ENCODE results near the gene EPB41L1. TPM values are rescaled to one million over a fixed set of nuclear protein-coding genes. Genes with fewer than 3 reads are reported as not detected.

EPB41L1 gene
- total RNA-seq, 1 donor from 2014 or later = 7.3 TPM

GRCh38 chr20:36255445-36255844 lies 100.9 kb downstream of the EPB41L1 start:
- DNase-seq (ENCODE audit: low read depth in 2 of 2) = no peak

- no peak for DNase-seq (ENCODE audit: low read depth in 2 of 2)
These were observed 104.9 kb downstream of the EPB41L1 start for GRCh38 chr20:36259177-36260061.

GRCh38 chr20:36260316-36260715 lies 105.8 kb downstream of the EPB41L1 start:
- DNase-seq (ENCODE audit: low read depth in 2 of 2) = no peak

GRCh38 chr20:36261389-36262105 lies 107.0 kb downstream of the EPB41L1 start:
- no peak for DNase-seq (ENCODE audit: low read depth in 2 of 2)

- DNase-seq (ENCODE audit: low read depth in 2 of 2) = no peak
These were observed 107.9 kb downstream of the EPB41L1 start for GRCh38 chr20:36262440-36262839.

GRCh38 chr20:36264426-36265246 lies 110.1 kb downstream of the EPB41L1 start:
- DNase-seq (ENCODE audit: low read depth in 2 of 2) = no peak

- DNase-seq (ENCODE audit: low read depth in 2 of 2) = no peak
These were observed 111.6 kb downstream of the EPB41L1 start for GRCh38 chr20:36266189-36266588.

- no peak for DNase-seq (ENCODE audit: low read depth in 2 of 2)
These were observed 113.3 kb downstream of the EPB41L1 start for GRCh38 chr20:36267605-36268381.

- no peak for DNase-seq (ENCODE audit: low read depth in 2 of 2)
These were observed 114.2 kb downstream of the EPB41L1 start for GRCh38 chr20:36268440-36269342.

GRCh38 chr20:36269507-36269906 lies 115.0 kb downstream of the EPB41L1 start:
- DNase-seq (ENCODE audit: low read depth in 2 of 2) = no peak

- no peak for DNase-seq (ENCODE audit: low read depth in 2 of 2)
These were observed 116.5 kb downstream of the EPB41L1 start for GRCh38 chr20:36270744-36271638.

GRCh38 chr20:36271639-36272546 lies 117.4 kb downstream of the EPB41L1 start:
- DNase-seq (ENCODE audit: low read depth in 2 of 2) = no peak

GRCh38 chr20:36272547-36273220 lies 118.1 kb downstream of the EPB41L1 start:
- DNase-seq (ENCODE audit: low read depth in 2 of 2) = no peak

- DNase-seq (ENCODE audit: low read depth in 2 of 2) = peak; percentile 12 to 52
These were observed 119.1 kb downstream of the EPB41L1 start for GRCh38 chr20:36273414-36274180.

GRCh38 chr20:36274181-36274841 lies 119.8 kb downstream of the EPB41L1 start:
- no peak for DNase-seq (ENCODE audit: low read depth in 2 of 2)

GRCh38 chr20:36275011-36275410 lies 120.5 kb downstream of the EPB41L1 start:
- DNase-seq (ENCODE audit: low read depth in 2 of 2) = no peak

Measured in dermis microvascular lymphatic vessel endothelial cell (primary cell).